Endothelial cell of umbilical vein (primary cell): ENCODE results near the gene JUNB. TPM values are rescaled to one million over a fixed set of nuclear protein-coding genes. Genes with fewer than 3 reads are reported as not detected.

Source experiments
- BruUV-seq: library from RNA; stranded (reverse); fragments of 400-500 nt; replicated peaks from 2 replicates; lab custom pipeline; 2021; lab: Mats Ljungman, UMichigan
- CTCF ChIA-PET: fragments of 300-600, 350-600 bp; sonication (Branson Sonifier 250); formaldehyde crosslinking; loops from one replicate; lab custom pipeline; 2021; ENCODE audit warnings: antibody characterized with exemption, inconsistent platforms; lab: Charles Lee
- POLR2A ChIA-PET: fragments of 300-600, 350-600 bp; sonication (Branson Sonifier 250); formaldehyde crosslinking; loops from one replicate; lab custom pipeline; 2021; ENCODE audit warnings: antibody characterized with exemption, inconsistent platforms; lab: Charles Lee
- DNase-seq: peaks from one replicate; pipeline ENCODE4 v3.0.0-alpha.2; 2011; ENCODE audit warnings: low read depth, low spot score
- FAIRE-seq: peaks from 2 replicates; lab custom pipeline; 2011; peaks lifted over from hg19 to GRCh38; lab: Jason Lieb, UNC
- H2AFZ ChIP-seq: 2 replicates; pipeline ENCODE4 v1.6.0; 2012; ENCODE audit warnings: low read depth, low read length, control low read depth, inconsistent platforms
- H3K27ac ChIP-seq: 2 replicates; pipeline ENCODE4 v1.5.1; 2011; ENCODE audit warnings: low read depth, mild to moderate bottlenecking, control low read depth, low read length, moderate library complexity; ENCODE audit not compliant: insufficient read depth
- H3K27me3 ChIP-seq, 2 experiments: 2 replicates each; pipeline versions ENCODE4 v1.6.0 to v1.6.1; 2011; ENCODE audit warnings: low read length in 2 of 2, mixed read lengths in 1 of 2; ENCODE audit not compliant: control insufficient read depth in 2 of 2, insufficient read depth in 2 of 2
- H3K36me3 ChIP-seq, 2 experiments: 2 replicates in 1 of 2; 3 replicates in 1 of 2; pipeline ENCODE4 v1.5.1; 2011; ENCODE audit warnings: low read length in 2 of 2, mild to moderate bottlenecking in 1 of 2, moderate library complexity in 1 of 2; ENCODE audit not compliant: control insufficient read depth in 2 of 2, insufficient read depth in 2 of 2; ENCODE audit errors: extremely low read depth in 1 of 2
- H3K4me1 ChIP-seq: 3 replicates; pipeline ENCODE4 v1.5.1; 2011; ENCODE audit warnings: mild to moderate bottlenecking, low read length; ENCODE audit not compliant: control insufficient read depth, insufficient read depth; ENCODE audit errors: extremely low read depth
- H3K4me2 ChIP-seq: 2 replicates; pipeline ENCODE4 v1.6.1; 2011; ENCODE audit warnings: low read length, control low read depth, mixed read lengths; ENCODE audit not compliant: insufficient read depth
- H3K4me3 ChIP-seq, 3 experiments: fragments of 200-600 bp in 1 of 3; sonication (generic), shearing (Covaris generic) in 1 of 3; replicated peaks in 1 of 3; 2 replicates each; pipeline ENCODE4 v1.5.1; 2011 to 2016; ENCODE audit warnings: control low read depth in 3 of 3, low read length in 3 of 3, mild to moderate bottlenecking in 2 of 3, inconsistent platforms in 1 of 3, low read depth in 1 of 3, moderate library complexity in 1 of 3; ENCODE audit not compliant: insufficient read depth in 1 of 3
- H3K79me2 ChIP-seq: 2 replicates; pipeline ENCODE4 v1.6.0; 2012; ENCODE audit warnings: low read length, inconsistent platforms; ENCODE audit not compliant: control insufficient read depth, insufficient read depth
- H3K9ac ChIP-seq: replicated peaks from 2 replicates; pipeline ENCODE3; 2011; ENCODE audit warnings: low read length, control low read depth; ENCODE audit not compliant: insufficient read depth; ENCODE audit errors: extremely low read depth
- H3K9me1 ChIP-seq: replicated peaks from 3 replicates; pipeline ENCODE4 v1.6.0; 2011; ENCODE audit warnings: mild to moderate bottlenecking, low read length; ENCODE audit not compliant: control insufficient read depth, insufficient read depth; ENCODE audit errors: extremely low read depth
- H3K9me3 ChIP-seq: replicated peaks from 2 replicates; pipeline ENCODE4 v1.5.1; 2012; ENCODE audit warnings: low read length, inconsistent platforms; ENCODE audit not compliant: control insufficient read depth, insufficient read depth
- H4K20me1 ChIP-seq: replicated peaks from 2 replicates; pipeline ENCODE3; 2011; ENCODE audit warnings: mild to moderate bottlenecking, low read length; ENCODE audit not compliant: control insufficient read depth, insufficient read depth; ENCODE audit errors: extremely low read depth
- EZH2 ChIP-seq: IDR thresholded peaks from 2 replicates; pipeline ENCODE4 v1.6.1; 2012; ENCODE audit warnings: borderline replicate concordance, low read depth, mild to moderate bottlenecking, moderate library complexity, low read length, inconsistent platforms; ENCODE audit not compliant: severe bottlenecking
- FOS ChIP-seq: IDR thresholded peaks from 2 replicates; pipeline ENCODE4 v1.6.1; 2011; ENCODE audit warnings: mild to moderate bottlenecking, low read length, moderate library complexity, borderline replicate concordance; ENCODE audit not compliant: insufficient read depth
- GATA2 ChIP-seq: IDR thresholded peaks from 2 replicates; pipeline ENCODE4 v1.7.0; 2011; ENCODE audit warnings: low read depth, mild to moderate bottlenecking, moderate library complexity, mixed read lengths, low read length; ENCODE audit not compliant: insufficient read length, insufficient read depth
- JUN ChIP-seq: IDR thresholded peaks from 2 replicates; pipeline ENCODE4 v1.6.1; 2011; ENCODE audit warnings: borderline replicate concordance, low read depth; ENCODE audit not compliant: insufficient read length, insufficient read depth
- MYC ChIP-seq: IDR thresholded peaks from one replicate; pipeline ENCODE4 v1.6.1; 2011; ENCODE audit warnings: mild to moderate bottlenecking, low read depth, low read length
- POLR2A ChIP-seq: IDR thresholded peaks from 2 replicates; pipeline ENCODE4 v1.6.1; 2012; ENCODE audit warnings: low read depth, mild to moderate bottlenecking, control low read depth, low read length
- POLR2AphosphoS5 ChIP-seq: IDR thresholded peaks from 2 replicates; pipeline ENCODE4 v1.6.1; 2012; ENCODE audit warnings: low read depth, mild to moderate bottlenecking, control low read depth, low read length, moderate library complexity; ENCODE audit not compliant: insufficient read depth
- dilution Hi-C: fragments of 300-500 bp; cut with MboI; formaldehyde crosslinking; loops from one replicate; pipeline ENCODE4 v1.15.0; 2019; ENCODE audit warnings: low sequenced_read_pairs; ENCODE audit not compliant: extremely low pct_ligation_motif_present
- intact Hi-C: fragments of 100-400 bp; cut with micrococcal nuclease; formaldehyde crosslinking; loops from one replicate; pipeline ENCODE4 v1.10.0; 2022
- polyA plus RNA-seq, 4 experiments: library from polyadenylated mRNA; depleted of rRNA in 3 of 4; stranded (reverse) in 3 of 4; unstranded in 1 of 4; fragments of >200 nt; gene quantifications; 2 replicates each; pipeline versions ENCODE4 v1.2.1 to v1.2.3, GENCODE V29; 2011 to 2012; ENCODE audit warnings: missing spikeins in 1 of 4
- total RNA-seq: library from RNA; stranded (reverse); gene quantifications from 2 replicates; pipeline ENCODE4 v1.2.3, GENCODE V29; 2021
- TF ChIP-seq, protein P1 (sequence below), 2 donors: IDR thresholded peaks; 1 replicate in 1 of 2; 2 replicates in 1 of 2; pipeline ENCODE4 v1.5.1; 2011; ENCODE audit warnings: low read length in 2 of 2, mild to moderate bottlenecking in 2 of 2, moderate library complexity in 2 of 2, control low read depth in 1 of 2, inconsistent platforms in 1 of 2, low read depth in 1 of 2; ENCODE audit not compliant: insufficient read depth in 1 of 2; ENCODE audit errors: extremely low read depth in 1 of 2
- TF ChIP-seq, protein P2 (sequence below): IDR thresholded peaks from 2 replicates; pipeline ENCODE4 v1.6.1; 2011; ENCODE audit not compliant: insufficient read depth, insufficient read length

JUNB gene
- total and polyA plus RNA-seq, 2 donors (not counting 3 experiments of a cell fraction or from before 2014, with no cell fraction given): 22.8 to 74.4 TPM

DNA sequence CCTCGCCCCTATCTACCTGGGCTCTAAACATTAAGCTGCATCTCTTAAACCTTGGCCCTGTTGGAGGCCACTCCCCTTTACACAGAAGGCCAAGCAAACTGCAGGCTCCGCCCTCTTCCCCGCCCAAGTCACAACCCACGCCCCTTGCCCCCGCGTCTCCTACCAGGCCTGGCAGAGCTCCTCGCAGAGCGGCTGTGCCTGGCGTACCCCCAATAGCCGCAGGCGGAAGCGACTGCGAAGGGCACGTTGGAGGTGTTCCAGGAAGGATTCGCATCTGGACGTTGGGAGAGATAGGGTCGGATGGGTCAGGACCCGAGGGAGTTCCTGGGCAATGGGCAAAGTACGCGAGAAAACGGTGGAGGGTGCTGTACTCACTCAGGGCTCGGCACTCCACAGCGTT, 37.2 kb downstream of the JUNB start:
- Histone ChIP-seq H3K36me3 (no peaks in the 10 kb centered on the region), H3K4me3 (no peak overlapping the region), H4K20me1 (no peaks in the 10 kb centered on the region), H3K9me1 (no peaks in the 10 kb centered on the region), H3K9ac (no peak overlapping the region), H2AFZ (no peak overlapping the region), H3K27ac (no peak overlapping the region), H3K4me2 (no peak overlapping the region), H3K79me2 (no peaks in the 10 kb centered on the region), H3K4me1 (no peaks in the 10 kb centered on the region), H3K27me3 (peaks cover 4 to 8% of the 10 kb centered on the region in 2 experiments), H3K9me3 (no peaks in the 10 kb centered on the region)
- CTCF ChIA-PET: interaction anchor here (1.1 to 3.5 kb wide), 2 partner anchors 19 to 62 kb away, joined by 4 to 19 read pairs; no protein-coding TSS in a partner anchor
- intact Hi-C loops (no loop called here), dilution Hi-C loops (no loop called here)
- FAIRE-seq (no peak), DNase-seq (no peak)
- POLR2A ChIA-PET: no interaction called here
- BruUV-seq: no TSS peak
- TF ChIP-seq POLR2A (no peak), GATA2 (no peak), JUN (no peak), FOS (no peak), POLR2AphosphoS5 (no peak), MYC (no peak), EZH2 (no peak)
- TF ChIP-seq, protein P1, sequence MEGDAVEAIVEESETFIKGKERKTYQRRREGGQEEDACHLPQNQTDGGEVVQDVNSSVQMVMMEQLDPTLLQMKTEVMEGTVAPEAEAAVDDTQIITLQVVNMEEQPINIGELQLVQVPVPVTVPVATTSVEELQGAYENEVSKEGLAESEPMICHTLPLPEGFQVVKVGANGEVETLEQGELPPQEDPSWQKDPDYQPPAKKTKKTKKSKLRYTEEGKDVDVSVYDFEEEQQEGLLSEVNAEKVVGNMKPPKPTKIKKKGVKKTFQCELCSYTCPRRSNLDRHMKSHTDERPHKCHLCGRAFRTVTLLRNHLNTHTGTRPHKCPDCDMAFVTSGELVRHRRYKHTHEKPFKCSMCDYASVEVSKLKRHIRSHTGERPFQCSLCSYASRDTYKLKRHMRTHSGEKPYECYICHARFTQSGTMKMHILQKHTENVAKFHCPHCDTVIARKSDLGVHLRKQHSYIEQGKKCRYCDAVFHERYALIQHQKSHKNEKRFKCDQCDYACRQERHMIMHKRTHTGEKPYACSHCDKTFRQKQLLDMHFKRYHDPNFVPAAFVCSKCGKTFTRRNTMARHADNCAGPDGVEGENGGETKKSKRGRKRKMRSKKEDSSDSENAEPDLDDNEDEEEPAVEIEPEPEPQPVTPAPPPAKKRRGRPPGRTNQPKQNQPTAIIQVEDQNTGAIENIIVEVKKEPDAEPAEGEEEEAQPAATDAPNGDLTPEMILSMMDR (IDR thresholded peaks at IDR 0.05; ENCODE audit: extremely low read depth in 1 of 2, insufficient read depth in 1 of 2, low read depth in 1 of 2, low read length in 2 of 2): no peak
- TF ChIP-seq, protein P2, sequence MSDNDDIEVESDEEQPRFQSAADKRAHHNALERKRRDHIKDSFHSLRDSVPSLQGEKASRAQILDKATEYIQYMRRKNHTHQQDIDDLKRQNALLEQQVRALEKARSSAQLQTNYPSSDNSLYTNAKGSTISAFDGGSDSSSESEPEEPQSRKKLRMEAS: no peak
